22Rv1 (cell line): ENCODE results near the gene MTG2.

ENCODE experiments used
- CTCF ChIP-seq: fragments of 450-650 bp; IDR thresholded peaks from 2 replicates; pipeline ENCODE4 v1.5.1; 2017; ENCODE audit warnings: mild to moderate bottlenecking
- ZFX ChIP-seq: fragments of 450-650 bp; IDR thresholded peaks from 2 replicates; pipeline ENCODE4 v1.6.1; 2017; ENCODE audit warnings: antibody characterized with exemption, borderline replicate concordance

- no peak for TF ChIP-seq CTCF
- no peak for TF ChIP-seq ZFX
Measured at GRCh38 chr20:62151225-62151624, 31.6 kb upstream of the MTG2 start.
